WTC11 (cell line): ENCODE data around the gene ABCA3. TPM values are rescaled to one million over a fixed set of nuclear protein-coding genes. Genes with fewer than 3 reads are reported as not detected.

Experiments used
- ATF6 ChIP-seq: sonication (generic); formaldehyde crosslinking; IDR thresholded peaks from 2 replicates; pipeline ENCODE4 v1.8.1; 2023; ENCODE audit warnings: mild to moderate bottlenecking, missing genetic modification reagents
- EMX1 ChIP-seq: fragments of 250-450 bp; sonication (Bioruptor Pico); IDR thresholded peaks from 2 replicates; pipeline ENCODE4 v1.8.0; 2021; ENCODE audit warnings: mild to moderate bottlenecking
- NFYB ChIP-seq: sonication (generic); formaldehyde crosslinking; conservative IDR thresholded peaks from 2 replicates; pipeline ENCODE4 v1.8.0; 2022; ENCODE audit warnings: low read depth, missing genetic modification reagents
- NR3C1 ChIP-seq: sonication (generic); formaldehyde crosslinking; conservative IDR thresholded peaks from 2 replicates; pipeline ENCODE4 v1.8.1; 2023; ENCODE audit warnings: low read depth, mild to moderate bottlenecking, missing genetic modification reagents
- RELA ChIP-seq: sonication (generic); formaldehyde crosslinking; IDR thresholded peaks from 2 replicates; pipeline ENCODE4 v1.8.1; 2022; ENCODE audit warnings: missing genetic modification reagents, mild to moderate bottlenecking, borderline replicate concordance
- TCF7 ChIP-seq: sonication (generic); formaldehyde crosslinking; IDR thresholded peaks from 2 replicates; pipeline ENCODE4 v1.8.0; 2022; ENCODE audit warnings: mild to moderate bottlenecking, low read depth, missing genetic modification reagents, moderate library complexity
- TEAD4 ChIP-seq: sonication (generic); formaldehyde crosslinking; IDR thresholded peaks from 2 replicates; pipeline ENCODE4 v1.8.0; 2022; ENCODE audit warnings: mild to moderate bottlenecking, missing genetic modification reagents
- TP53 ChIP-seq: sonication (generic); formaldehyde crosslinking; IDR thresholded peaks from 2 replicates; pipeline ENCODE4 v1.8.1; 2023; ENCODE audit warnings: mild to moderate bottlenecking, missing genetic modification reagents
- ZNF396 ChIP-seq: fragments of 250-450 bp; sonication (Bioruptor Pico); IDR thresholded peaks from 2 replicates; pipeline ENCODE4 v1.8.0; 2021; ENCODE audit warnings: mild to moderate bottlenecking, moderate library complexity, borderline replicate concordance
- ZNF416 ChIP-seq: fragments of 250-450 bp; sonication (Bioruptor Pico); IDR thresholded peaks from 2 replicates; pipeline ENCODE4 v1.9.0; 2021; ENCODE audit warnings: mild to moderate bottlenecking, inconsistent platforms
- ZNF532 ChIP-seq: fragments of 250-450 bp; sonication (Bioruptor Pico); IDR thresholded peaks from 2 replicates; pipeline ENCODE4 v1.9.0; 2021; ENCODE audit warnings: mild to moderate bottlenecking, borderline replicate concordance
- total RNA-seq: library from RNA; stranded (reverse); gene quantifications from 3 replicates; pipeline ENCODE4 v1.2.3, GENCODE V29; 2021
- TF ChIP-seq, protein P1 (sequence below): sonication (generic); formaldehyde crosslinking; IDR thresholded peaks from 2 replicates; pipeline ENCODE4 v1.8.0; 2023; ENCODE audit warnings: missing genetic modification reagents, mild to moderate bottlenecking, borderline replicate concordance
- TF ChIP-seq, protein P2 (sequence below): sonication (generic); formaldehyde crosslinking; conservative IDR thresholded peaks from 2 replicates; pipeline ENCODE4 v1.8.1; 2023; ENCODE audit warnings: mild to moderate bottlenecking, low read depth, missing genetic modification reagents, moderate library complexity
- TF ChIP-seq, protein P3 (sequence below): fragments of 250-450 bp; sonication (Bioruptor Pico); conservative IDR thresholded peaks from 2 replicates; pipeline ENCODE4 v1.9.0; 2021; ENCODE audit warnings: mild to moderate bottlenecking

The ABCA3 gene
- total RNA-seq, 1 experiment from 2014 or later = 12.1 TPM

DNA sequence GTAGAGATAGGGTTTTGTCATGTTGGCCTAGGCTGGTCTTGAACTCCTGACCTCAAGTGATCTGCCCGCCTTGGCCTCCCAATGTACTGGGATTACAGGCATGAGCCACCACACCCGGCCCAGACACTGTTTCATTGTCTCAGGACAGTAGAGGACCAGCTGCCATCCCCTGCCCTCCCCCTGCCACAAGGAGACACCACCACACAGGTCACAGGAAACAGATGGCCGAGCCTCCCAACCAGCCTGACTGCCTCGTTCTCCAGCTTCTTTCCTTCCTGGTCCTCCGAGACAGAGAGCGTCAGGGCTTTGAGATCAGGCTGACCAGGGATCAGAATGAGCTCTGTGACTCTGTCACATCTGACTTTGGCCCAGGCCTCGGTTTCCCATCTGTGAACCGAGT is 51.8 kb downstream of the ABCA3 start (continued):
- no peak for TF ChIP-seq ZNF532 (CRISPR knock-in tag)
- TF ChIP-seq EMX1 (CRISPR knock-in tag) = no peak
- TF ChIP-seq ZNF416 (CRISPR knock-in tag) = no peak
- no peak for TF ChIP-seq TCF7 (CRISPR knock-in tag)
- TF ChIP-seq NR3C1 (CRISPR knock-in tag) = no peak
- TF ChIP-seq ZNF396 (CRISPR knock-in tag) = no peak
- TF ChIP-seq TEAD4 = no peak
- TF ChIP-seq, protein P1, sequence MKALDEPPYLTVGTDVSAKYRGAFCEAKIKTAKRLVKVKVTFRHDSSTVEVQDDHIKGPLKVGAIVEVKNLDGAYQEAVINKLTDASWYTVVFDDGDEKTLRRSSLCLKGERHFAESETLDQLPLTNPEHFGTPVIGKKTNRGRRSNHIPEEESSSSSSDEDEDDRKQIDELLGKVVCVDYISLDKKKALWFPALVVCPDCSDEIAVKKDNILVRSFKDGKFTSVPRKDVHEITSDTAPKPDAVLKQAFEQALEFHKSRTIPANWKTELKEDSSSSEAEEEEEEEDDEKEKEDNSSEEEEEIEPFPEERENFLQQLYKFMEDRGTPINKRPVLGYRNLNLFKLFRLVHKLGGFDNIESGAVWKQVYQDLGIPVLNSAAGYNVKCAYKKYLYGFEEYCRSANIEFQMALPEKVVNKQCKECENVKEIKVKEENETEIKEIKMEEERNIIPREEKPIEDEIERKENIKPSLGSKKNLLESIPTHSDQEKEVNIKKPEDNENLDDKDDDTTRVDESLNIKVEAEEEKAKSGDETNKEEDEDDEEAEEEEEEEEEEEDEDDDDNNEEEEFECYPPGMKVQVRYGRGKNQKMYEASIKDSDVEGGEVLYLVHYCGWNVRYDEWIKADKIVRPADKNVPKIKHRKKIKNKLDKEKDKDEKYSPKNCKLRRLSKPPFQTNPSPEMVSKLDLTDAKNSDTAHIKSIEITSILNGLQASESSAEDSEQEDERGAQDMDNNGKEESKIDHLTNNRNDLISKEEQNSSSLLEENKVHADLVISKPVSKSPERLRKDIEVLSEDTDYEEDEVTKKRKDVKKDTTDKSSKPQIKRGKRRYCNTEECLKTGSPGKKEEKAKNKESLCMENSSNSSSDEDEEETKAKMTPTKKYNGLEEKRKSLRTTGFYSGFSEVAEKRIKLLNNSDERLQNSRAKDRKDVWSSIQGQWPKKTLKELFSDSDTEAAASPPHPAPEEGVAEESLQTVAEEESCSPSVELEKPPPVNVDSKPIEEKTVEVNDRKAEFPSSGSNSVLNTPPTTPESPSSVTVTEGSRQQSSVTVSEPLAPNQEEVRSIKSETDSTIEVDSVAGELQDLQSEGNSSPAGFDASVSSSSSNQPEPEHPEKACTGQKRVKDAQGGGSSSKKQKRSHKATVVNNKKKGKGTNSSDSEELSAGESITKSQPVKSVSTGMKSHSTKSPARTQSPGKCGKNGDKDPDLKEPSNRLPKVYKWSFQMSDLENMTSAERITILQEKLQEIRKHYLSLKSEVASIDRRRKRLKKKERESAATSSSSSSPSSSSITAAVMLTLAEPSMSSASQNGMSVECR (CRISPR knock-in tag) = no peak
- TF ChIP-seq NFYB = no peak
- TF ChIP-seq, protein P2, sequence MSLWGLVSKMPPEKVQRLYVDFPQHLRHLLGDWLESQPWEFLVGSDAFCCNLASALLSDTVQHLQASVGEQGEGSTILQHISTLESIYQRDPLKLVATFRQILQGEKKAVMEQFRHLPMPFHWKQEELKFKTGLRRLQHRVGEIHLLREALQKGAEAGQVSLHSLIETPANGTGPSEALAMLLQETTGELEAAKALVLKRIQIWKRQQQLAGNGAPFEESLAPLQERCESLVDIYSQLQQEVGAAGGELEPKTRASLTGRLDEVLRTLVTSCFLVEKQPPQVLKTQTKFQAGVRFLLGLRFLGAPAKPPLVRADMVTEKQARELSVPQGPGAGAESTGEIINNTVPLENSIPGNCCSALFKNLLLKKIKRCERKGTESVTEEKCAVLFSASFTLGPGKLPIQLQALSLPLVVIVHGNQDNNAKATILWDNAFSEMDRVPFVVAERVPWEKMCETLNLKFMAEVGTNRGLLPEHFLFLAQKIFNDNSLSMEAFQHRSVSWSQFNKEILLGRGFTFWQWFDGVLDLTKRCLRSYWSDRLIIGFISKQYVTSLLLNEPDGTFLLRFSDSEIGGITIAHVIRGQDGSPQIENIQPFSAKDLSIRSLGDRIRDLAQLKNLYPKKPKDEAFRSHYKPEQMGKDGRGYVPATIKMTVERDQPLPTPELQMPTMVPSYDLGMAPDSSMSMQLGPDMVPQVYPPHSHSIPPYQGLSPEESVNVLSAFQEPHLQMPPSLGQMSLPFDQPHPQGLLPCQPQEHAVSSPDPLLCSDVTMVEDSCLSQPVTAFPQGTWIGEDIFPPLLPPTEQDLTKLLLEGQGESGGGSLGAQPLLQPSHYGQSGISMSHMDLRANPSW (CRISPR knock-in tag) = no peak
- no peak for TF ChIP-seq RELA
- TF ChIP-seq, protein P3, sequence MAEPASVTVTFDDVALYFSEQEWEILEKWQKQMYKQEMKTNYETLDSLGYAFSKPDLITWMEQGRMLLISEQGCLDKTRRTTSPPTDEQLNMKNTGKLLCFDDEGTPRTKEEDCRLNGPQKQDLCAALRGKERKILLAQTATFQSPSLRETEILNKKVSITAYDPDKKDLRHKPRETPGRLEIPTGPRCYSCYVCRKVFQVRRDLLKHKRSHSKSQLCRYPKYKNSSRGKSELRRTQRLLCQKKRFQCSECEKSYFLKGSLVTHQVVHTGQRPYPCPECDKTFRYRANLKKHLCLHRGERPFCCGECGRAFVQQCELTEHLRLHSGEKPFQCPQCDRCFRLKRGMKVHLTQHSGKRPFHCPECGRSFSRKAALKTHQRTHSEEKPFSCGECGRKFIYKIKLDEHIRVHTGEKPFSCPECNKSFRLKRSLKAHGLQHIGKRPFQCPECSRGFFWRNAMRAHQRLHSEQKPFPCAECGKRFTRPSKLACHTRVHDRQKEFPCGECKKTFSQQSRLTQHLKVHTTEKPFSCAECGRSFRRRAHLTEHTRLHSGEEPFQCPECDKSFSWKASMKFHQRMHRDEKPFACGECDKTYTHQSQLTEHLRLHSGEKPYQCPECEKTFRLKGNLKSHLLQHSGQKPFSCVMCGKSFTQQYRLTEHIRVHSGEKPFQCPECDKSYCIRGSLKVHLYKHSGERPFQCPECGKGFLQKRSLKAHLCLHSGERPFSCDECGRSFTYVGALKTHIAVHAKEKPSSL (CRISPR knock-in tag) = no peak
- no peak for TF ChIP-seq TP53 (CRISPR knock-in tag)
- no peak for TF ChIP-seq ATF6
